Transverse colon (tissue), 1 donor: ENCODE measurements around the gene ELFN1.

ENCODE experiments used
- EP300 ChIP-seq: sonication (generic); formaldehyde crosslinking; IDR thresholded peaks from one replicate; pipeline ENCODE4 v1.6.1; 2017; ENCODE audit warnings: antibody characterized with exemption, low read depth
- POLR2A ChIP-seq: fragments of 450-650 bp; IDR thresholded peaks from one replicate; pipeline ENCODE4 v1.6.1; 2016; ENCODE audit warnings: antibody characterized with exemption, mild to moderate bottlenecking, moderate library complexity

GRCh38 chr7:1727812-1728570 lies 57.9 kb downstream of the ELFN1 start:
- TF ChIP-seq POLR2A (no peak), EP300 (no peak)
